BE2C (cell line): Measurements from ENCODE around the gene RBM19.

Experiments
- DNase-seq: peaks from one replicate; pipeline ENCODE4 v3.0.0-alpha.2; 2020
- H3K27me3 ChIP-seq: fragments of 250-450 bp; sonication (Bioruptor Pico); 2 replicates; pipeline ENCODE4 v1.5.1; 2020; ENCODE audit warnings: mild to moderate bottlenecking
- H3K36me3 ChIP-seq: fragments of 250-450 bp; sonication (Bioruptor Pico); 2 replicates; pipeline ENCODE4 v1.5.1; 2020; ENCODE audit warnings: mild to moderate bottlenecking
- H3K4me1 ChIP-seq: fragments of 250-450 bp; sonication (Bioruptor Pico); 2 replicates; pipeline ENCODE4 v1.5.1; 2020
- H3K4me3 ChIP-seq: 2 replicates; pipeline ENCODE4 v1.5.1; 2011; ENCODE audit warnings: low read depth, low read length
- H3K9me3 ChIP-seq: fragments of 250-450 bp; sonication (Bioruptor Pico); 2 replicates; pipeline ENCODE4 v1.5.1; 2020
- TF ChIP-seq, protein P1 (sequence below): IDR thresholded peaks from 2 replicates; pipeline ENCODE4 v1.5.1; 2012; ENCODE audit warnings: mild to moderate bottlenecking, low read depth, low read length

Gene RBM19

DNA sequence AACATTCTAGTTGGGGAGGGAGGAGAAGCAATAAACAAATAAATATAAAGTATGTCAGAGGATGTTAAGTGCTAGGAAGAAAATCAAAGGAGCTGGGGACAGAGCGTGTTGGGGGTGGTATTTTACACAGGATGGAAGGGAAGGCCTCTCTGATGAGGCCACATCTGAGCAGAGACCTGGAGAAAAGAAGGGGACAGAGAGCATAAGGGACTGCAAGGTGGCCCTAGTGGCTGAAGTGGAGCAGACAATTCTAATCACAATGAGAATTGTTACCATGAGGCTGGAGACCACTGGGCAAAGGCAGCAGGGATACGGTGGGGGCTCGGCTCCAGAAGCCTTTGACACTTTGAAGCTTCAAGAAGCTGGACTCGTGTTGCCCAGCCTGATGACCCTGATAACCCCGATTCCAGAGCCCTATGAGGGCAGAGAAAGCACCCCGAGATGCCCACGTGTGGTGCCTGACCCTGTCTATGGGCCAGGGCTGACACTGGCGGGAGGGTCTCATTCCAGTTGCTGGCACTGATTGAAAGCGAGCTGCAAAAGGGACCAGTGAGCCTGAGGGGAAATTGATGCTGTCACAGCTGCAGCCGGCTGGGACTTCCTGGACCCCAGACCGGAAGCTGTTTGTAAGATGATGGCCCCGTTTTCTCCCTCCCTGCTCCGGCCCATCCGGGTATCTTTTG lies 169.1 kb downstream of the RBM19 start:
- TF ChIP-seq, protein P1, sequence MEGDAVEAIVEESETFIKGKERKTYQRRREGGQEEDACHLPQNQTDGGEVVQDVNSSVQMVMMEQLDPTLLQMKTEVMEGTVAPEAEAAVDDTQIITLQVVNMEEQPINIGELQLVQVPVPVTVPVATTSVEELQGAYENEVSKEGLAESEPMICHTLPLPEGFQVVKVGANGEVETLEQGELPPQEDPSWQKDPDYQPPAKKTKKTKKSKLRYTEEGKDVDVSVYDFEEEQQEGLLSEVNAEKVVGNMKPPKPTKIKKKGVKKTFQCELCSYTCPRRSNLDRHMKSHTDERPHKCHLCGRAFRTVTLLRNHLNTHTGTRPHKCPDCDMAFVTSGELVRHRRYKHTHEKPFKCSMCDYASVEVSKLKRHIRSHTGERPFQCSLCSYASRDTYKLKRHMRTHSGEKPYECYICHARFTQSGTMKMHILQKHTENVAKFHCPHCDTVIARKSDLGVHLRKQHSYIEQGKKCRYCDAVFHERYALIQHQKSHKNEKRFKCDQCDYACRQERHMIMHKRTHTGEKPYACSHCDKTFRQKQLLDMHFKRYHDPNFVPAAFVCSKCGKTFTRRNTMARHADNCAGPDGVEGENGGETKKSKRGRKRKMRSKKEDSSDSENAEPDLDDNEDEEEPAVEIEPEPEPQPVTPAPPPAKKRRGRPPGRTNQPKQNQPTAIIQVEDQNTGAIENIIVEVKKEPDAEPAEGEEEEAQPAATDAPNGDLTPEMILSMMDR, result no peak
- H3K36me3 ChIP-seq, result no peaks in the 10 kb centered on the region

DNA sequence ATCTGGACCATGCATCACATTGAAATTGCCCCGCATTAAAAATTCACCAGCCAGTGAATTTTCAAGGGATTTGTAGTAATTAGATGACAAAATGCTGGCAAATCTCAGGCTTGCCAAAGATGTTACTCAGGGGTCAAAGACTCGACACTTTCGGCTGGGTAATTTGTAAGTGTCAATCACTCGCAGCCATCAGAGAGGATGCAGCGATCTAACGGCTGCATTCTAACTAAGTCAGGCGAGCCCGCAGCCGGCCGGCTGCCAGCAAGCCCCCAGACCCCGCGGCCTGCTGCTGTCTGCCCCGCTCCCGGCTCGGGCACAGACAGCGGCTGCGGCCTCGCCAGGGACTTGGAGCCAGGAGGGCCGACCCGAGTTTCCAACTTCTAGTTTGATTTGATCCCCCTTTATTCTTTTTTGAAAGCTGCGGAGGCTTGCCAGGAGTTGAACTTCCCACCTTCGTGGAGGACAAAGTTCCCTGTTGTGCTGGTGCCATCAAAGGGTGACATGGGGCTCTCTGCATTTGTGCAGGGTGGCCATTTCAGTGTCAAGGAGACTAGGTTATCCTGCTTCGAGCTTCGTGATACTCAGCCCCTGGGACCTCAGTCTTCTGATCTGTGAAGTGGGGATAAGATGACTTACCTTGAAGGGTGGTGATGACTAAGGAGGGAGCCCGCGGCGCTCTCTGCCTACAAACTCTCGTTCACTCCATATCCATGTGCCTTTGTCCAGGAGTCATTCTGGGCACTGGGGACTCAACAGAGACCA lies 169.9 kb downstream of the RBM19 start:
- Histone ChIP-seq H3K36me3 (no peaks in the 10 kb centered on the region), H3K9me3 (no peaks in the 10 kb centered on the region), H3K4me3 (no peak overlapping the region), H3K4me1 (no peaks in the 10 kb centered on the region), H3K27me3 (peaks cover 4% of the 10 kb centered on the region)
- DNase-seq, result no peak
- TF ChIP-seq, protein P1, result no peak

More for the DNA sequence above, 169.1 kb downstream of the RBM19 start:
- Histone ChIP-seq H3K4me3 (no peak overlapping the region), H3K9me3 (no peaks in the 10 kb centered on the region), H3K4me1 (no peaks in the 10 kb centered on the region), H3K27me3 (peaks cover 4% of the 10 kb centered on the region; the same call in 1 of the 2 replicates)
- no peak for DNase-seq

DNA sequence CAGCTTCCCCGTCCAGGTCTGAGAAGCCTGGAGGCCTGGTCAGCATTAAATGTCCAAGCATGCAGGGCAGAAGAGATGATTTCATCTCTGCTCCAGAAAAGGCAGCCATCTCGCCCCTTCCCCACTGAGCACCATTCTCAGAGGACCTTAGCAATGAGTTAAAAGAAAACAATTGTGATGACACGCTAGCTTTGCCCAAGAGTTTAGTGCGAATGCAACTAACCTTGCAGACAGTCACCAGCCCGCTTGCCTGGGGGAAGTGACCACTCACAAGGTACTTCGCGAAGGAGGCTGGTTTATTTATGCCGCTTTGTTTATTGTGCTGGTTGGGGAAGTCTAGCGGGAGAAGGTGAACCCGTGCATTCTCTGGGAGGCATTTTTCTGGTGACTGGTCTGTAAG lies 170.7 kb downstream of the RBM19 start:
- no peaks in the 10 kb centered on the region for H3K4me1 ChIP-seq

DNA sequence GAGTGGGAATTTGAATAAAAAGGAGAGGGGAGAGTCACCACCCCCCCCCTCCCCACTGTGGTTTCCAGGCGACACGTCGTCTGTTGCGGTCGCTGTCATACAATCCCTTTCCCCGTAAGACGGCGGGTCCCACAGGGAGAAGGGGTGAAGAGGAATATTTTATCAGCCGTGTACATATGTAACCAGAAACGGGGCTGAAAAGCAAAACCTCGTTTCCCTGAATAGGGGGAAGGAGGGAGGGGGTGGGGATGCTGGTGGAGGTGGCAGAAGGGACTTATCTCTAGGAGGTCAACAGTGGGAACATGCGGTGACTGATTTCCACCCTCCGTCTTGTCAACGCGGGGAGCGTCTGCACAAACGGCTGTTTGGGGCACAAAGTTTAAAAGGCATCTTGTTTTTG lies 171.4 kb downstream of the RBM19 start:
- Histone ChIP-seq H3K9me3 (no peaks in the 10 kb centered on the region), H3K4me1 (no peaks in the 10 kb centered on the region), H3K4me3 (no peak overlapping the region), H3K36me3 (no peaks in the 10 kb centered on the region), H3K27me3 (peaks cover 8% of the 10 kb centered on the region)
- DNase-seq, result no peak
- TF ChIP-seq, protein P1, result no peak

More for the DNA sequence above, 170.7 kb downstream of the RBM19 start:
- Histone ChIP-seq H3K9me3 (no peaks in the 10 kb centered on the region), H3K4me3 (no peak overlapping the region), H3K27me3 (peaks cover 7% of the 10 kb centered on the region), H3K36me3 (no peaks in the 10 kb centered on the region)
- no peak for DNase-seq
- TF ChIP-seq, protein P1, result no peak

DNA sequence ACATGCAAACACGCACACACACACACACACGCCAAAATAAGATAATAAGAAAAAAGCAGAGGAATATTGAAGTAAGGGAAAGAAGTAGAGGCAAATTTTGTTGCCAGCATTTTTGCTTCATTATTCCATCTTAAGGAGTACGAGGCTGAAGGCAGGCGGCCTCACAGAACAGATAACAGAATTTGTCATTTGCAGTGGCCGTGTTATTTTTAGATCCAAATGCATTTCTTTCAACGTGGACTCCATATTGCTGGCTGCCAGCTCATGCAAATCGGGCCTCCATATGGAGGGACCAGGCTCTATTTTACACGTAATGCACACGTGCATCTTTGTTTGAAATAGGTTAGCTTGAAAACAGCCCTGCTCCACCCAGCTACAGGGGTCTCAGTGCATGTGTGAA lies 172.9 kb downstream of the RBM19 start:
- H3K36me3 ChIP-seq, result no peaks in the 10 kb centered on the region
- peaks cover 12% of the 10 kb centered on the region for H3K27me3 ChIP-seq
- no peak overlapping the region for H3K4me3 ChIP-seq
- H3K4me1 ChIP-seq, result no peaks in the 10 kb centered on the region
- no peaks in the 10 kb centered on the region for H3K9me3 ChIP-seq
- TF ChIP-seq, protein P1, result no peak
- DNase-seq, result no peak

DNA sequence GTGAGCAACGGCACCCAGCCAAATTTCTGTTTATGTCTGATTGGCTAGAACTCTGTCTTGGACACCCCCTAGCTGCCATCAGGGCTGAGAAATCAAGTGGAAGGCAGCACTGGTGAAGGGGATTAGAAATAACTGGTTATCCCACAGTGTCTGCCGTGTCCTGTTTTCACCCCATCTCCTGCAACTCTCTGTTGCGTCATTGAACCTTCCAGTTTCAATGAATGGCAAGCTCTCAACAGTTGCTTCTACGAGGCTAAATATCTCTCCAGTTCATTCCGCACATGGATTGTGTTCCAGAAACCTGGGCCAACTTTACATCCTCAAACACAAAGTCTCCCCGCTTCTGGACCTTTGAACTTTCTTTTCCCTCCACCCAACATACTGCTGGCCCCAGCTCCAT lies 173.7 kb downstream of the RBM19 start:
- DNase-seq, result no peak
- TF ChIP-seq, protein P1, result no peak
- Histone ChIP-seq H3K9me3 (no peaks in the 10 kb centered on the region), H3K4me3 (no peak overlapping the region), H3K36me3 (no peaks in the 10 kb centered on the region), H3K4me1 (no peaks in the 10 kb centered on the region), H3K27me3 (peaks cover 12% of the 10 kb centered on the region)
